ENCODE results near the gene SUDS3.

Gene SUDS3

DNA sequence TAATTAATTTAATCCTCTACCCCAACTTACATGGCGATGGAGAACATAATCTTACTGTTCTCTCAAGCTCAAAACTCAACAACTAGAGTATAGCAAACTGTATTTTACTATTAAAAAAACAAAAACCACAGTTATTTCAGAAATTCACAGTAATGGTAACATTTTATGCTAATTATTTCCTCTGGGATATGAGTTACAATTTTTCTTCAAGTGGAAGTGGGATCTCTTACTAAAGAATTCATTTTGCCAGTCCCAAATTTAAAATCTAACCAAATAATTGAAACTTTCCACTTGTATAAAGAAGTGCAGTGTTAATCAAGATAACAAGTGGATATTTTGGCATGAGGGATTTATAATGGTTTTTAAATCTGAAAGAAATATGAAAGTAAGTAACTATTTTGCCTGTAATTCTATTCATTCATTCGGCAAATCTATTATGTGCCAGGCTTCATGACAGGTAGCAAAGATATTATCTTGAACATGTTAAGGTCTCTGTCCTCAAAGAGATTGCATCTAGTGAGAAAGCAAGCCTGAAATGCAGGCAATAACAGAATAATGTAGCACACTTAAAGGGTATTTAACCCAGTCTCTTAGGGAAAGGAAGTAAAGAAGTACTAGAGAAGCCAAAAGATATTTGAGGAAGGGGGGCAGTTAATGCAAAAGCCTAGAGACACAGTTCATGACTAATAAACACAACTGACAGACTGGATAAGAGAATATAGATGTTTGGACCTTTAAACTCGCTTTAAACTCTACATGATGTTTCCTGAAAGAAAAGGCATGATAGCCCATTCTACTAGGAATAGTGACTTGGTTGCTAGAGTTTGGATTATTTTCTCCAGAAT is 47.6 kb upstream of the SUDS3 start:
- Histone ChIP-seq H3K36me3 (replicated peaks; ENCODE audit: low read depth, low read length) (no peaks in the 10 kb centered on the region), H2AFZ (ENCODE audit: low read depth, low read length) (no peak overlapping the region), H3K9me3 (ENCODE audit: insufficient read depth, low read length) (no peaks in the 10 kb centered on the region), H3K9ac (ENCODE audit: low read length) (no peak overlapping the region), H3K4me2 (ENCODE audit: low read length) (no peak overlapping the region), H3K79me2 (ENCODE audit: low read length) (no peaks in the 10 kb centered on the region; the same call in 1 of the 2 replicates), H3K4me1 (ENCODE audit: low read length) (peaks cover 39% of the 10 kb centered on the region), H3K4me3 (ENCODE audit: low read length) (no peak overlapping the region), H3K27ac (ENCODE audit: low read length) (no peak overlapping the region), H3K27me3 (ENCODE audit: low read depth, low read length) (no peaks in the 10 kb centered on the region), H4K20me1 (ENCODE audit: insufficient read depth, low read length) (no peaks in the 10 kb centered on the region)
- no peak for TF ChIP-seq EZH2phosphoT487 (IDR thresholded peaks at IDR 0.05; ENCODE audit: low read depth)
- no peak for TF ChIP-seq CTCF (IDR thresholded peaks at IDR 0.05; ENCODE audit: low read depth, low read length)

DNA sequence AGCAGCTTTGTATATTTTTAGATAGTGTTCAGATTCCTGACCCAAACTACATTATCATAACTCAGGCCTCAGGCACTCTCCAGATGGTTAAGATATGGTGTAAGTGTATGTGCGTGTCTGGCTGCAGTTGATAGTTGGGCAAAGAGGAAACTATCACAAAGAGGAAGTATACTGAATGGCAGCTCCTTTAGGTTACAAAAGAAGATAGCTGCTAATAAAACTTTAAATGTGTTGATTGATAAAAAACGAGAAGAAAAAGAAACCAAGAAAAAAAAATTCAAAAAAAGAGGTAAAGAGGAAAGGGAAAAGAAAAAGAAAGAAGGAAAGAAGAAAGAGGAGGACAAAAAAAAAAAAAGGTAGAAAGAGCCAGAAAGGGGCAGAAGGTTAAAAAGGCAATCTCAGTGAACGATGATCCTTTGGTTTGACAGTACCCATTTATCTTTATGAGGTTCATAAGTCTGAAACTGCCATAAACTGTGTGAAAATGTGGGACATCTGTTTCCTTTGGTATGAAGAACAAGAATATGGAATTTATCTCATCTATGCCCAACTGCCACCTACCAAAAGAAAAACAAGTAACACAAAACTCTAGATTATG is 45.8 kb upstream of the SUDS3 start:
- no peak overlapping the region for H3K4me3 ChIP-seq (ENCODE audit: low read length)
- H3K4me2 ChIP-seq (ENCODE audit: low read length), result peak overlapping the region; percentile 25
- H3K27ac ChIP-seq (ENCODE audit: low read length), result peak overlapping the region; percentile 6
- H4K20me1 ChIP-seq (ENCODE audit: insufficient read depth, low read length), result no peaks in the 10 kb centered on the region
- no peak overlapping the region for H2AFZ ChIP-seq (ENCODE audit: low read depth, low read length)
- no peaks in the 10 kb centered on the region for H3K27me3 ChIP-seq (ENCODE audit: low read depth, low read length)
- no peak for TF ChIP-seq CTCF (IDR thresholded peaks at IDR 0.05; ENCODE audit: low read depth, low read length)
- TF ChIP-seq EZH2phosphoT487 (IDR thresholded peaks at IDR 0.05; ENCODE audit: low read depth), result no peak
- H3K9me3 ChIP-seq (ENCODE audit: insufficient read depth, low read length), result no peaks in the 10 kb centered on the region
- no peaks in the 10 kb centered on the region for H3K36me3 ChIP-seq (replicated peaks; ENCODE audit: low read depth, low read length)
- no peak overlapping the region for H3K9ac ChIP-seq (ENCODE audit: low read length)
- peaks cover 39% of the 10 kb centered on the region for H3K4me1 ChIP-seq (ENCODE audit: low read length)
- H3K79me2 ChIP-seq (ENCODE audit: low read length), result no peaks in the 10 kb centered on the region; the same call in 1 of the 2 replicates

- Histone ChIP-seq H3K4me3 (ENCODE audit: low read length) (no peak overlapping the region), H3K4me2 (ENCODE audit: low read length) (no peak overlapping the region), H3K9ac (ENCODE audit: low read length) (no peak overlapping the region), H2AFZ (ENCODE audit: low read depth, low read length) (no peak overlapping the region), H3K27ac (ENCODE audit: low read length) (no peak overlapping the region), H3K79me2 (ENCODE audit: low read length) (no peaks in the 10 kb centered on the region; the same call in 1 of the 2 replicates), H3K36me3 (replicated peaks; ENCODE audit: low read depth, low read length) (no peaks in the 10 kb centered on the region), H4K20me1 (ENCODE audit: insufficient read depth, low read length) (peaks cover 3% of the 10 kb centered on the region), H3K9me3 (ENCODE audit: insufficient read depth, low read length) (no peaks in the 10 kb centered on the region), H3K4me1 (ENCODE audit: low read length) (peaks cover 37% of the 10 kb centered on the region), H3K27me3 (ENCODE audit: low read depth, low read length) (no peaks in the 10 kb centered on the region)
- TF ChIP-seq EZH2phosphoT487 (IDR thresholded peaks at IDR 0.05; ENCODE audit: low read depth) (no peak), CTCF (IDR thresholded peaks at IDR 0.05; ENCODE audit: low read depth, low read length) (no peak)
These were observed 43.8 kb upstream of the SUDS3 start for GRCh38 chr12:118332511-118332910.

- H3K27me3 ChIP-seq (ENCODE audit: low read depth, low read length), result no peaks in the 10 kb centered on the region
- no peak overlapping the region for H2AFZ ChIP-seq (ENCODE audit: low read depth, low read length)
- H3K27ac ChIP-seq (ENCODE audit: low read length), result no peak overlapping the region
- no peak overlapping the region for H3K9ac ChIP-seq (ENCODE audit: low read length)
- no peaks in the 10 kb centered on the region for H3K79me2 ChIP-seq (ENCODE audit: low read length)
- TF ChIP-seq CTCF (IDR thresholded peaks at IDR 0.05; ENCODE audit: low read depth, low read length), result no peak
- no peak for TF ChIP-seq EZH2phosphoT487 (IDR thresholded peaks at IDR 0.05; ENCODE audit: low read depth)
- H3K4me2 ChIP-seq (ENCODE audit: low read length), result no peak overlapping the region
- H3K36me3 ChIP-seq (replicated peaks; ENCODE audit: low read depth, low read length), result no peaks in the 10 kb centered on the region
- peaks cover 10% of the 10 kb centered on the region for H4K20me1 ChIP-seq (ENCODE audit: insufficient read depth, low read length)
- H3K9me3 ChIP-seq (ENCODE audit: insufficient read depth, low read length), result no peaks in the 10 kb centered on the region
- no peak overlapping the region for H3K4me3 ChIP-seq (ENCODE audit: low read length)
- H3K4me1 ChIP-seq (ENCODE audit: low read length), result peaks cover 19% of the 10 kb centered on the region
These were observed 42.1 kb upstream of the SUDS3 start for GRCh38 chr12:118334241-118334640.
